HepG2 (cell line): Measurements from ENCODE around the gene CACHD1.

Source experiments
- BHLHE40 ChIP-seq: IDR thresholded peaks from 2 replicates; pipeline ENCODE4 v1.6.1; 2011; ENCODE audit warnings: low read length, improper control_type of control experiment
- IKZF1 ChIP-seq: fragments of 450-650 bp; IDR thresholded peaks from 2 replicates; pipeline ENCODE4 v1.7.1; 2016
- JDP2 ChIP-seq: sonication (generic); formaldehyde crosslinking; IDR thresholded peaks from 2 replicates; pipeline ENCODE4 v1.8.1; 2022; ENCODE audit warnings: missing genetic modification reagents, borderline replicate concordance
- KDM1A ChIP-seq: IDR thresholded peaks from 2 replicates; pipeline ENCODE4 v1.6.1; 2016; ENCODE audit warnings: missing compliant biosample characterization
- KLF16 ChIP-seq, 2 experiments: sonication (generic) in 1 of 2; formaldehyde crosslinking in 1 of 2; IDR thresholded peaks; 2 replicates each; pipeline versions ENCODE4 v1.6.1 to v1.8.0; 2016 to 2023; ENCODE audit warnings: missing genetic modification reagents in 2 of 2, missing compliant biosample characterization in 1 of 2
- POLR2A ChIP-seq, 2 experiments: IDR thresholded peaks; 2 replicates each; pipeline ENCODE4 v1.6.1; 2011; ENCODE audit warnings: low read depth in 2 of 2, low read length in 2 of 2, mild to moderate bottlenecking in 1 of 2, moderate library complexity in 1 of 2; ENCODE audit not compliant: insufficient read depth in 1 of 2
- SRY ChIP-seq: sonication (generic); formaldehyde crosslinking; IDR thresholded peaks from 2 replicates; pipeline ENCODE4 v1.8.0; 2022; ENCODE audit warnings: mild to moderate bottlenecking, missing genetic modification reagents
- ZBTB38 ChIP-seq: sonication (generic); formaldehyde crosslinking; IDR thresholded peaks from 2 replicates; pipeline ENCODE4 v1.5.1; 2020; ENCODE audit warnings: mild to moderate bottlenecking, missing genetic modification reagents
- ZNF747 ChIP-seq: sonication (generic); formaldehyde crosslinking; IDR thresholded peaks from 2 replicates; pipeline ENCODE4 v1.8.1; 2023; ENCODE audit warnings: missing genetic modification reagents, mild to moderate bottlenecking, borderline replicate concordance
- TF ChIP-seq, protein P1 (sequence below): sonication (generic); formaldehyde crosslinking; IDR thresholded peaks from 2 replicates; pipeline ENCODE4 v1.5.0; 2020; ENCODE audit warnings: missing genetic modification reagents
- TF ChIP-seq, protein P2 (sequence below): sonication (generic); formaldehyde crosslinking; IDR thresholded peaks from 2 replicates; pipeline ENCODE4 v1.4.0; 2020; ENCODE audit warnings: missing genetic modification reagents

DNA sequence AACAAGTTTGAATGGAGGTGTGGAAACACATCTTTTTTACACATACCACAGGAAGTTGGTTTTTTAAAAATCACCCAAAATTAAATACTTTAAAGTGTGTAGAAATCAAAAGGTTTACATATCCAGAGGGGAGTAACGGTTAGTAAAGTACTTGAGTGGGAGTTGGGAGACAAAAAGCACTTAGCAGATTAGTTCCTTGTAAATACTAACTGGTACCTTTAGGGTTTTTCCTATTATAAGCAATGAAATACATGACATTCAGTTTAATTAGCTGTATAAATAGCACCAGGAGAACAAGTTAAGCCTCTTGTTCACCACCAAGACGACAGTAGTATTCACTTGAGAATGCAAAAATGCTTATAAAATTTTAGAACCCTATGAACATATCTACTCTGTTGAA is 251.2 kb downstream of the CACHD1 start:
- TF ChIP-seq ZNF747 (CRISPR knock-in tag) (no peak), IKZF1 (no peak), SRY (no peak), POLR2A (IDR thresholded peaks at IDR 0.05; ENCODE audit: insufficient read depth in 1 of 2, low read depth in 2 of 2, low read length in 2 of 2) (no peak), JDP2 (CRISPR knock-in tag) (no peak), ZBTB38 (CRISPR knock-in tag) (no peak), KLF16 (CRISPR knock-in tag; IDR thresholded peaks at IDR 0.05) (no peak), BHLHE40 (no peak), KDM1A (CRISPR knock-in tag) (no peak)
- TF ChIP-seq, protein P1, sequence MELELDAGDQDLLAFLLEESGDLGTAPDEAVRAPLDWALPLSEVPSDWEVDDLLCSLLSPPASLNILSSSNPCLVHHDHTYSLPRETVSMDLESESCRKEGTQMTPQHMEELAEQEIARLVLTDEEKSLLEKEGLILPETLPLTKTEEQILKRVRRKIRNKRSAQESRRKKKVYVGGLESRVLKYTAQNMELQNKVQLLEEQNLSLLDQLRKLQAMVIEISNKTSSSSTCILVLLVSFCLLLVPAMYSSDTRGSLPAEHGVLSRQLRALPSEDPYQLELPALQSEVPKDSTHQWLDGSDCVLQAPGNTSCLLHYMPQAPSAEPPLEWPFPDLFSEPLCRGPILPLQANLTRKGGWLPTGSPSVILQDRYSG (CRISPR knock-in tag), result no peak
- TF ChIP-seq, protein P2, sequence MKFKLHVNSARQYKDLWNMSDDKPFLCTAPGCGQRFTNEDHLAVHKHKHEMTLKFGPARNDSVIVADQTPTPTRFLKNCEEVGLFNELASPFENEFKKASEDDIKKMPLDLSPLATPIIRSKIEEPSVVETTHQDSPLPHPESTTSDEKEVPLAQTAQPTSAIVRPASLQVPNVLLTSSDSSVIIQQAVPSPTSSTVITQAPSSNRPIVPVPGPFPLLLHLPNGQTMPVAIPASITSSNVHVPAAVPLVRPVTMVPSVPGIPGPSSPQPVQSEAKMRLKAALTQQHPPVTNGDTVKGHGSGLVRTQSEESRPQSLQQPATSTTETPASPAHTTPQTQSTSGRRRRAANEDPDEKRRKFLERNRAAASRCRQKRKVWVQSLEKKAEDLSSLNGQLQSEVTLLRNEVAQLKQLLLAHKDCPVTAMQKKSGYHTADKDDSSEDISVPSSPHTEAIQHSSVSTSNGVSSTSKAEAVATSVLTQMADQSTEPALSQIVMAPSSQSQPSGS, result no peak
